Measurements from ENCODE around the gene WDSUB1. TPM values are rescaled to one million over a fixed set of nuclear protein-coding genes. Genes with fewer than 3 reads are reported as not detected.
A peak's percentile ranks its signal among the peaks of the same experiment; 100 is the strongest.

WDSUB1 gene
- total RNA-seq, 1 donor from 2014 or later: 5.4 TPM

DNA sequence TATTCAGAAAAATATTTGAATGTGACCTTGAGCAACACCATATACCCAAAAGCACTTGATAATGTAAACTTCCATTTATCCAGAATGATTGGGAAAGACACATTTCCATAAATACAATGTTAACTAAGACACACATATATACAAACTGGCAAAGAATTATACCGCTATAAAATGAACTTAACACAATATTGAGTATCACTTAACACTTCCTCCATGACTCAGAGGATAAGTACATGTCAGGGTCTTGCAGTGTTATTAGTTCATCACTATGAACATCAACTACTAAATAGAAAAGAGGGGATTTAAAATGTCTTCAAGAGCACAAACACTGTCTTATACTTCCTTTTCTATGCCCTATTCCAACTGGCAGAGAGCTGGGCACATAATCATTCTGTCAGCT lies 18.6 kb downstream of the WDSUB1 start:
- TF ChIP-seq, protein P1, sequence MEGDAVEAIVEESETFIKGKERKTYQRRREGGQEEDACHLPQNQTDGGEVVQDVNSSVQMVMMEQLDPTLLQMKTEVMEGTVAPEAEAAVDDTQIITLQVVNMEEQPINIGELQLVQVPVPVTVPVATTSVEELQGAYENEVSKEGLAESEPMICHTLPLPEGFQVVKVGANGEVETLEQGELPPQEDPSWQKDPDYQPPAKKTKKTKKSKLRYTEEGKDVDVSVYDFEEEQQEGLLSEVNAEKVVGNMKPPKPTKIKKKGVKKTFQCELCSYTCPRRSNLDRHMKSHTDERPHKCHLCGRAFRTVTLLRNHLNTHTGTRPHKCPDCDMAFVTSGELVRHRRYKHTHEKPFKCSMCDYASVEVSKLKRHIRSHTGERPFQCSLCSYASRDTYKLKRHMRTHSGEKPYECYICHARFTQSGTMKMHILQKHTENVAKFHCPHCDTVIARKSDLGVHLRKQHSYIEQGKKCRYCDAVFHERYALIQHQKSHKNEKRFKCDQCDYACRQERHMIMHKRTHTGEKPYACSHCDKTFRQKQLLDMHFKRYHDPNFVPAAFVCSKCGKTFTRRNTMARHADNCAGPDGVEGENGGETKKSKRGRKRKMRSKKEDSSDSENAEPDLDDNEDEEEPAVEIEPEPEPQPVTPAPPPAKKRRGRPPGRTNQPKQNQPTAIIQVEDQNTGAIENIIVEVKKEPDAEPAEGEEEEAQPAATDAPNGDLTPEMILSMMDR (IDR thresholded peaks at IDR 0.05; ENCODE audit: unreplicated experiment): no peak
- H3K9me3 Mint-ChIP-seq (ENCODE audit: unreplicated experiment): no peaks in the 10 kb centered on the region
- DNase-seq (ENCODE audit: low spot score): no peak

DNA sequence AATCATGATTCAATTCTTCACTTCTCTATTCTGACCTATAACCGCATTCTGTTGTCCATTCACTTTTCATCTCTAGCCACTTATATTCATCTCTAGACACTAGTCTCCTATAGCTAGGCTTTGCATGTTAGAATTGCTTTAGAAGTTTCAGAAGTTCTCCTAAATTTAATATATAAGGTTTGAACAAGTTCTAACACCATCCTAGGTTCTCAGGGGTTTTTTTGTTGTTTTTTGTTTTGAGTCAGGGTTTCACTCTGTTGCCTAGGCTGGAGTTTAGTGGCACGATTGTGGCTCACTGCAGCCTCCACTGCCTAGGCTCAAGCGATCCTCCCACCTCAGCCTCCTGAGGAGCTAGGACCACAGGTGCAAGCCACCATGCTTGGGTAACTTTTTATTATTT lies 19.9 kb downstream of the WDSUB1 start:
- H3K27ac Mint-ChIP-seq (ENCODE audit: unreplicated experiment): no peak overlapping the region
- peaks cover 10% of the 10 kb centered on the region for H3K4me1 Mint-ChIP-seq (ENCODE audit: unreplicated experiment)
- H3K4me3 Mint-ChIP-seq (ENCODE audit: unreplicated experiment): no peak overlapping the region
- TF ChIP-seq, protein P1 (IDR thresholded peaks at IDR 0.05; ENCODE audit: unreplicated experiment): no peak
- no peak for DNase-seq (ENCODE audit: low spot score)
- peaks cover 4% of the 10 kb centered on the region for H3K27me3 Mint-ChIP-seq (ENCODE audit: unreplicated experiment)
- no peaks in the 10 kb centered on the region for H3K9me3 Mint-ChIP-seq (ENCODE audit: unreplicated experiment)
- peaks cover 7% of the 10 kb centered on the region for H3K36me3 Mint-ChIP-seq (ENCODE audit: low read depth, unreplicated experiment)

More for the DNA sequence above, 18.6 kb downstream of the WDSUB1 start:
- peaks cover 7% of the 10 kb centered on the region for H3K36me3 Mint-ChIP-seq (ENCODE audit: low read depth, unreplicated experiment)
- peaks cover 4% of the 10 kb centered on the region for H3K27me3 Mint-ChIP-seq (ENCODE audit: unreplicated experiment)
- H3K27ac Mint-ChIP-seq (ENCODE audit: unreplicated experiment): no peak overlapping the region
- H3K4me3 Mint-ChIP-seq (ENCODE audit: unreplicated experiment): no peak overlapping the region
- H3K4me1 Mint-ChIP-seq (ENCODE audit: unreplicated experiment): peaks cover 13% of the 10 kb centered on the region

- no peaks in the 10 kb centered on the region for H3K9me3 Mint-ChIP-seq (ENCODE audit: unreplicated experiment)
- H3K4me1 Mint-ChIP-seq (ENCODE audit: unreplicated experiment): peaks cover 10% of the 10 kb centered on the region
- DNase-seq (ENCODE audit: low spot score): no peak
- peak overlapping the region; percentile 71 for H3K4me3 Mint-ChIP-seq (ENCODE audit: unreplicated experiment)
- TF ChIP-seq, protein P1 (IDR thresholded peaks at IDR 0.05; ENCODE audit: unreplicated experiment): no peak
- H3K36me3 Mint-ChIP-seq (ENCODE audit: low read depth, unreplicated experiment): peaks cover 7% of the 10 kb centered on the region
- H3K27ac Mint-ChIP-seq (ENCODE audit: unreplicated experiment): peak overlapping the region; percentile 80
- peaks cover 4% of the 10 kb centered on the region for H3K27me3 Mint-ChIP-seq (ENCODE audit: unreplicated experiment)
These were observed 21.3 kb downstream of the WDSUB1 start for GRCh38 chr2:159265171-159265576.

DNA sequence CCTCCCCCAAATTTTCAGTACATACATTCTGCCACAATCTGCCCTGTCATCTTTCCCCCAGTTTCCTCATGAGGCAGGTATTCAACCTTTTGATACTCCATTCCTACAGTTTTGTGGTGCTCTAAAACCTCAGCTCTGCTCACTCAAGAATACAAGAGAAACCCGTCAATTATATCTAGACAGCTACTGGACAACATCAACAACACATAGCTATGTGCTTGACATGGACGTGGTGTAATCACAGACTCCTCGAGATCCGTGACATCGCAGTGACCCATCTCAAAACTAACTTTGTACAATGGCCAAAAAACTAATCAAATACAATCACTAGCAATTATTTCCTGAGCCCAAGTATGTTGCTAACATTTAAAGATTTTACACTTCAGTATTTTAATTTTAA lies 23.6 kb downstream of the WDSUB1 start:
- no peak for DNase-seq (ENCODE audit: low spot score)
- Mint-ChIP-seq H3K4me1 (ENCODE audit: unreplicated experiment) (peaks cover 7% of the 10 kb centered on the region), H3K9me3 (ENCODE audit: unreplicated experiment) (no peaks in the 10 kb centered on the region), H3K27me3 (ENCODE audit: unreplicated experiment) (peaks cover 4% of the 10 kb centered on the region), H3K4me3 (ENCODE audit: unreplicated experiment) (no peak overlapping the region), H3K27ac (ENCODE audit: unreplicated experiment) (no peak overlapping the region), H3K36me3 (ENCODE audit: low read depth, unreplicated experiment) (peaks cover 7% of the 10 kb centered on the region)
- TF ChIP-seq, protein P1 (IDR thresholded peaks at IDR 0.05; ENCODE audit: unreplicated experiment): no peak

DNA sequence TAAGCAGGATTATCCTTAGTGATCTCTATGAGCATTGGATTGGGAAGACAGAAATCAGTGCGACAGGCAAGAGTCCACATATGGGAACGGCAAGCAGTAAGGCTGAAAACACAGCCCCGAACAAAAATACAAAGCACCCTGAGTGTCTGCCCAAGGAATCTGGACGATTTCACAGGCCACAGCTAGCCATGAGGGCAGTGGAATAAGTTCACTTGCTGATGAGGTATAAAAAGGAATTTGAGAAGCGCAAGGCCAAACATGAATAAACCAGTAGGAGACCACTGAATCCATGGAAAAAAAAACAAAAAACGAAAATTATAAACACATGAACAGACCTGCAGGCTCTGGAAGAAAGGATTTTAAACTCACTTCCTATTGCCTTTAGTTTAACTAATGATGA lies 24.3 kb downstream of the WDSUB1 start:
- peaks cover 4% of the 10 kb centered on the region for H3K27me3 Mint-ChIP-seq (ENCODE audit: unreplicated experiment)
- no peaks in the 10 kb centered on the region for H3K9me3 Mint-ChIP-seq (ENCODE audit: unreplicated experiment)
- H3K4me1 Mint-ChIP-seq (ENCODE audit: unreplicated experiment): peaks cover 7% of the 10 kb centered on the region
- DNase-seq (ENCODE audit: low spot score): no peak
- TF ChIP-seq, protein P1 (IDR thresholded peaks at IDR 0.05; ENCODE audit: unreplicated experiment): no peak
- peaks cover 4% of the 10 kb centered on the region for H3K36me3 Mint-ChIP-seq (ENCODE audit: low read depth, unreplicated experiment)
- H3K27ac Mint-ChIP-seq (ENCODE audit: unreplicated experiment): no peak overlapping the region
- H3K4me3 Mint-ChIP-seq (ENCODE audit: unreplicated experiment): no peak overlapping the region
